K562 treated with DMSO at 1 percent for 48 hours (cell line): ENCODE results near the gene FGF12. TPM values are rescaled to one million over a fixed set of nuclear protein-coding genes. Genes with fewer than 3 reads are reported as not detected.

Source experiments
- total RNA-seq: library from RNA; unstranded; fragments of 300-600 nt; gene quantifications from 2 replicates; pipeline ENCODE4 v1.2.3, GENCODE V29; 2022; ENCODE audit warnings: low replicate concordance; ENCODE audit errors: extremely low read depth

Gene FGF12
- total RNA-seq = not detected in 2 replicates

DNA sequence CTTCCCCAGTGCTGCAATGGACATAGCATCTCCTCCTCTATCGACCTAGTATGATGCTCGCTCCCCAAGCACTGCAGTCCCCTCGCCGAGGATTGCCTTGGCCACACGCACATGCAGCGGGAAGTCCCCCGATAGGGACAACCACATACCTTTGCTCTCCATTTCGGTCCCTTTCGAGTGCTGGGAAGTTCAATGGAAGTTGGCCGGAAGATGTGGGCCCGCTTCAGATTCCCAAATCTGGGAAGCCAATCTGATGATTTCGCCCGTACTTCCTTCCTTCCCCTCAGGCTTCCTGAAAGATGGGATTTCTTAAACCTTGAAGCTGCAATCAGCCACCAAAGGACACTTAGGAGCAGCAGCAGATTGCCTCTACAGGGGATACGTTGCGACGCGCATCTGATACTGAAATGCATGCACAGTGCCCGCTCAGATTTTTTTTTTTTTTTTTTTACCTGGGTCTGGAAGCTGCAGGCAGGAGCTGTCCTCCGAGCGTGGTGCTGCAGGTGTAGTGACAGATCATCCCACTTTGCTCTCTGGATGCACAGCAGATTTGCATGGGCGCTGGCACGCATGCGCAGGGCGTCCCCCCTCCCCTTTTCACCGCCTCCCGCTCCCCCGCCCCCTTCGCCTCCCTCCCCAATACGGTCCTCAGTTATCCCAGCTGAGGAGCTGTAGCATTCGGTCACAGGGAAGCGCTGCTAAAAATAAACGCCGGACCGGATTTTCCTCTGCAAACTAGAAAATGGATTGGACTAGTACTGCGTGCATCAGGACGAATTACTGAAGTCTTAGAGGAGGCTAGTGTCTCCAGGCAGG lies at the start of gene FGF12:
Gene FGF12 (minus strand): TSS at position 510 of the 816 bp plus-strand sequence.

Other genes starting within 250 kb of the FGF12 start
- not detected in 2 replicates for gene MB21D2, start 190.3 kb upstream of the FGF12 start, total RNA-seq